Measurements from ENCODE around the gene KCNAB2.

Gene KCNAB2

GRCh38 chr1:6102532-6102845 lies 56.8 kb downstream of the KCNAB2 start:
- H3K9me3 ChIP-seq (ENCODE audit: insufficient read depth, low read depth, low read length), result no peaks in the 10 kb centered on the region
- H3K36me3 ChIP-seq (ENCODE audit: insufficient read depth, low read depth, low read length), result no peaks in the 10 kb centered on the region
- no peak overlapping the region for H3K27ac ChIP-seq (ENCODE audit: low read length)
- H3K4me1 ChIP-seq (ENCODE audit: insufficient read depth, low read length), result no peaks in the 10 kb centered on the region
- no peak overlapping the region for H3K4me3 ChIP-seq (ENCODE audit: low read length)
- H3K9ac ChIP-seq (ENCODE audit: low read depth, low read length), result no peak overlapping the region
- H3K27me3 ChIP-seq (ENCODE audit: insufficient read depth, low read length), result no peaks in the 10 kb centered on the region

- Histone ChIP-seq H3K9ac (ENCODE audit: low read depth, low read length) (no peak overlapping the region), H3K9me3 (ENCODE audit: insufficient read depth, low read depth, low read length) (no peaks in the 10 kb centered on the region), H3K27ac (ENCODE audit: low read length) (no peak overlapping the region), H3K36me3 (ENCODE audit: insufficient read depth, low read depth, low read length) (no peaks in the 10 kb centered on the region), H3K4me1 (ENCODE audit: insufficient read depth, low read length) (no peaks in the 10 kb centered on the region), H3K4me3 (ENCODE audit: low read length) (no peak overlapping the region), H3K27me3 (ENCODE audit: insufficient read depth, low read length) (no peaks in the 10 kb centered on the region)
Measured at GRCh38 chr1:6103111-6103853, 57.6 kb downstream of the KCNAB2 start.

GRCh38 chr1:6103854-6104530 lies 58.3 kb downstream of the KCNAB2 start:
- Histone ChIP-seq H3K27me3 (ENCODE audit: insufficient read depth, low read length) (no peaks in the 10 kb centered on the region), H3K9me3 (ENCODE audit: insufficient read depth, low read depth, low read length) (no peaks in the 10 kb centered on the region), H3K4me1 (ENCODE audit: insufficient read depth, low read length) (no peaks in the 10 kb centered on the region; the same call in 1 of the 2 replicates), H3K9ac (ENCODE audit: low read depth, low read length) (no peak overlapping the region), H3K4me3 (ENCODE audit: low read length) (no peak overlapping the region), H3K27ac (ENCODE audit: low read length) (no peak overlapping the region), H3K36me3 (ENCODE audit: insufficient read depth, low read depth, low read length) (no peaks in the 10 kb centered on the region)

DNA sequence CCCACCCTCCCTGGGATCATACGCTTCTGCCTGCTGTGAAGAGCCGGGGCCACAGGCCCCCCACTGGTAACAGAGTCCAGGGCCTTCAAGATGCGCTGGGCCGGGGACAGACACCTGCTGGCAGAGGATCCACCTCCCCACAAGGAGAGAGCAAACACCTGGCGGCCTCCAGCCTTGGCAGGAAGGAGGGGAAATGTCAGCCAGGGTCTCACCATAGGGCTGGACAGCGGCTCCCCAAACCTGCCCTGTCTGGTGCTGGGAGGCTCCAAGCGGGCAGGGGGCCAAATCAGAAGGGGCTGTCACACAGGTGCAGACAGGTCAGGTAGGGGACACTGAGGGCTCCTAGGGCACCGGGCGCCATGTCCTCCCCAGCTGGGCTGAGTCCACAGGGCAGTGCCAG lies 58.9 kb downstream of the KCNAB2 start:
- H3K36me3 ChIP-seq (ENCODE audit: insufficient read depth, low read depth, low read length), result no peaks in the 10 kb centered on the region
- no peak overlapping the region for H3K4me3 ChIP-seq (ENCODE audit: low read length)
- H3K9ac ChIP-seq (ENCODE audit: low read depth, low read length), result no peak overlapping the region
- no peaks in the 10 kb centered on the region; the same call in 1 of the 2 replicates for H3K4me1 ChIP-seq (ENCODE audit: insufficient read depth, low read length)
- H3K9me3 ChIP-seq (ENCODE audit: insufficient read depth, low read depth, low read length), result no peaks in the 10 kb centered on the region
- H3K27ac ChIP-seq (ENCODE audit: low read length), result no peak overlapping the region
- H3K27me3 ChIP-seq (ENCODE audit: insufficient read depth, low read length), result peaks cover 5% of the 10 kb centered on the region

GRCh38 chr1:6105218-6105679 lies 59.6 kb downstream of the KCNAB2 start:
- Histone ChIP-seq H3K4me3 (ENCODE audit: low read length) (no peak overlapping the region), H3K9me3 (ENCODE audit: insufficient read depth, low read depth, low read length) (no peaks in the 10 kb centered on the region), H3K36me3 (ENCODE audit: insufficient read depth, low read depth, low read length) (no peaks in the 10 kb centered on the region), H3K9ac (ENCODE audit: low read depth, low read length) (no peak overlapping the region), H3K4me1 (ENCODE audit: insufficient read depth, low read length) (no peaks in the 10 kb centered on the region; the same call in 1 of the 2 replicates), H3K27ac (ENCODE audit: low read length) (no peak overlapping the region), H3K27me3 (ENCODE audit: insufficient read depth, low read length) (peaks cover 5% of the 10 kb centered on the region)

- Histone ChIP-seq H3K27me3 (ENCODE audit: insufficient read depth, low read length) (peaks cover 5% of the 10 kb centered on the region), H3K9me3 (ENCODE audit: insufficient read depth, low read depth, low read length) (no peaks in the 10 kb centered on the region), H3K36me3 (ENCODE audit: insufficient read depth, low read depth, low read length) (no peaks in the 10 kb centered on the region), H3K4me1 (ENCODE audit: insufficient read depth, low read length) (no peaks in the 10 kb centered on the region; the same call in 1 of the 2 replicates), H3K27ac (ENCODE audit: low read length) (no peak overlapping the region), H3K4me3 (ENCODE audit: low read length) (no peak overlapping the region), H3K9ac (ENCODE audit: low read depth, low read length) (no peak overlapping the region)
Measured at GRCh38 chr1:6105763-6106162, 60.1 kb downstream of the KCNAB2 start.

- Histone ChIP-seq H3K4me3 (ENCODE audit: low read length) (no peak overlapping the region), H3K27me3 (ENCODE audit: insufficient read depth, low read length) (peaks cover 5% of the 10 kb centered on the region), H3K4me1 (ENCODE audit: insufficient read depth, low read length) (no peaks in the 10 kb centered on the region; the same call in 1 of the 2 replicates), H3K27ac (ENCODE audit: low read length) (no peak overlapping the region), H3K9me3 (ENCODE audit: insufficient read depth, low read depth, low read length) (no peaks in the 10 kb centered on the region), H3K36me3 (ENCODE audit: insufficient read depth, low read depth, low read length) (no peaks in the 10 kb centered on the region), H3K9ac (ENCODE audit: low read depth, low read length) (no peak overlapping the region)
Measured at GRCh38 chr1:6106321-6106731, 60.6 kb downstream of the KCNAB2 start.

DNA sequence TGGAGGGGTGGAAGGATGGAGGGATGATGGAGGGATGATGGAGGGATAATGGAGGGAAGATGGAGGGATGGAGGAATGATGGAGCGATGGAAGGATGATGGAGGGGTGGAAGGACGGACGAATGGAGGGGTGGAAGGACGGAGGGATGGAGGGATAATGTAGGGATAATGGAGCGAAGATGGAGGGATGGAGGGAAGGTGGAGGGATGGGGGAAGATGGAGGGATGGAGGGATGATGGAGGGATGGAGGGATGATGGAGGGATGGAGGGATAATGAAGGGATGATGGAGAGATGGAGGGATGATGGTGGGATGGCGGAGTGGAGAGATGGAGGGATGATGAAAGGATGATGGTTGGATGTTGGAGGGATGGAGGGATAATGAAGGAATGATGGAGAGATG lies 61.3 kb downstream of the KCNAB2 start:
- Histone ChIP-seq H3K27me3 (ENCODE audit: insufficient read depth, low read length) (peaks cover 5% of the 10 kb centered on the region), H3K4me1 (ENCODE audit: insufficient read depth, low read length) (no peaks in the 10 kb centered on the region; the same call in 1 of the 2 replicates), H3K27ac (ENCODE audit: low read length) (no peak overlapping the region), H3K9ac (ENCODE audit: low read depth, low read length) (no peak overlapping the region), H3K36me3 (ENCODE audit: insufficient read depth, low read depth, low read length) (no peaks in the 10 kb centered on the region), H3K9me3 (ENCODE audit: insufficient read depth, low read depth, low read length) (no peaks in the 10 kb centered on the region), H3K4me3 (ENCODE audit: low read length) (no peak overlapping the region)

GRCh38 chr1:6107409-6108356 lies 62.0 kb downstream of the KCNAB2 start:
- Histone ChIP-seq H3K9me3 (ENCODE audit: insufficient read depth, low read depth, low read length) (no peaks in the 10 kb centered on the region), H3K36me3 (ENCODE audit: insufficient read depth, low read depth, low read length) (no peaks in the 10 kb centered on the region), H3K4me1 (ENCODE audit: insufficient read depth, low read length) (no peaks in the 10 kb centered on the region; the same call in 1 of the 2 replicates), H3K9ac (ENCODE audit: low read depth, low read length) (no peak overlapping the region), H3K27me3 (ENCODE audit: insufficient read depth, low read length) (peaks cover 5% of the 10 kb centered on the region), H3K27ac (ENCODE audit: low read length) (no peak overlapping the region), H3K4me3 (ENCODE audit: low read length) (no peak overlapping the region)

- no peak overlapping the region for H3K4me3 ChIP-seq (ENCODE audit: low read length)
- H3K36me3 ChIP-seq (ENCODE audit: insufficient read depth, low read depth, low read length), result no peaks in the 10 kb centered on the region
- peaks cover 5% of the 10 kb centered on the region for H3K27me3 ChIP-seq (ENCODE audit: insufficient read depth, low read length)
- no peak overlapping the region for H3K27ac ChIP-seq (ENCODE audit: low read length)
- H3K9me3 ChIP-seq (ENCODE audit: insufficient read depth, low read depth, low read length), result no peaks in the 10 kb centered on the region
- H3K9ac ChIP-seq (ENCODE audit: low read depth, low read length), result no peak overlapping the region
- H3K4me1 ChIP-seq (ENCODE audit: insufficient read depth, low read length), result no peaks in the 10 kb centered on the region; the same call in 1 of the 2 replicates
Measured at GRCh38 chr1:6108476-6108875, 62.8 kb downstream of the KCNAB2 start.

DNA sequence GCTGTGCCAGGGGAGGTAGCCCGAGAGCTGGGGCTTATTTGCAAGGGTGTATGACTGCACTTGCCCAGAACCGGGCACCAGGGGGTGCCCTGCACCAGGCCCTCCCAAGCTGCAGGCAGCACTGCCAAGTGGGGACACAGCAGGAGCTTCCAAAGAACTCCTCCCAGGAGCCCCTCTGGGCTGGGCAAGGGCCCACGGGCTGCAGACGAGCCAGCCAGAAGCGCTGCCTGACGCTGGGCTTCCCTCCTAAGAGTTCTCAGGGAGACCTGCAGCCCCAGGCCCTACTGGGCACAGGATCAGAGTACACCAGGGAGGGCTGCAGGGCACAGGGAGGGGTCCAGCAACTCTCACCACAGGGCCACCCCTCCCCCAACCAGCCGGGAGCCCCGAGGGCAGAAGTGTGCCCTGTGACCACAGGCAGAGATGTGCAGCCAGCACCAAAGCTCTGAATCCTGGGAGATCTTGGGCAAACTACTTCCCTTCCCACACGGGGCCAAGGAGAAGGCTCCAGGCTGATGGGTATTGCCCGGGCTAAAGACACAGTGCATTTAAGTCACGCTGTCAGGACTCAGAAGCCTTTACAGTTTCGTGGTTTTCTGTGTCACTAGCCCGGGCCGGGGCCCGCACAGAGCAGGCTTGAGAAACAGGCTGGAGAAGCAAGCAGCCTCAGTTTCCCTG lies 63.4 kb downstream of the KCNAB2 start:
- H3K4me1 ChIP-seq (ENCODE audit: insufficient read depth, low read length), result no peaks in the 10 kb centered on the region; the same call in 1 of the 2 replicates
- no peak overlapping the region for H3K27ac ChIP-seq (ENCODE audit: low read length)
- no peak overlapping the region for H3K9ac ChIP-seq (ENCODE audit: low read depth, low read length)

More for the DNA sequence above, 63.4 kb downstream of the KCNAB2 start:
- peaks cover 5% of the 10 kb centered on the region for H3K27me3 ChIP-seq (ENCODE audit: insufficient read depth, low read length)
- no peaks in the 10 kb centered on the region for H3K36me3 ChIP-seq (ENCODE audit: insufficient read depth, low read depth, low read length)
- H3K9me3 ChIP-seq (ENCODE audit: insufficient read depth, low read depth, low read length), result no peaks in the 10 kb centered on the region
- H3K4me3 ChIP-seq (ENCODE audit: low read length), result no peak overlapping the region
